ENCODE results near the gene FBLN1.

- TF ChIP-seq CTCF (IDR thresholded peaks at IDR 0.05) (no peak), POLR2A (IDR thresholded peaks at IDR 0.05) (no peak)
Measured at GRCh38 chr22:45615364-45615763, 112.7 kb downstream of the FBLN1 start.
